HEK293 (cell line): ENCODE measurements around the gene PKDREJ.

Source experiments
- CTCF ChIA-PET: fragments of 350-600 bp; formaldehyde crosslinking; extraction: SDS; loops from one replicate; lab custom pipeline; 2021; ENCODE audit warnings: antibody characterized with exemption; lab: Yijun Ruan, JAX
- POLR2A ChIA-PET: fragments of 300-600 bp; formaldehyde crosslinking; extraction: SDS; loops from one replicate; lab custom pipeline; 2020; ENCODE audit warnings: antibody characterized with exemption, inconsistent platforms; lab: Yijun Ruan, JAX
- H3K27ac ChIP-seq: fragments of 200-500 bp; sonication (Bioruptor generic); 2 replicates; pipeline ENCODE4 v1.5.1; 2014; ENCODE audit warnings: low read depth, low read length, control low read depth, inconsistent platforms; ENCODE audit errors: extremely low read depth
- H3K36me3 ChIP-seq, 2 experiments: fragments of 200-500 bp in 1 of 2; sonication (Bioruptor generic) in 1 of 2; 1 replicate in 1 of 2; 2 replicates in 1 of 2; pipeline ENCODE4 v1.5.1; 2014 to 2017; ENCODE audit warnings: inconsistent platforms in 2 of 2, low read length in 2 of 2; ENCODE audit not compliant: control insufficient read depth in 2 of 2, insufficient read depth in 1 of 2
- H3K4me1 ChIP-seq: fragments of 200-500 bp; sonication (Bioruptor generic); 2 replicates; pipeline ENCODE4 v1.5.1; 2014; ENCODE audit warnings: mild to moderate bottlenecking, low read length, inconsistent platforms; ENCODE audit not compliant: control insufficient read depth, insufficient read depth
- H3K4me3 ChIP-seq: 2 replicates; pipeline ENCODE4 v1.5.1; 2011; ENCODE audit warnings: low read depth, mild to moderate bottlenecking, control low read depth, low read length, moderate library complexity
- H3K9me3 ChIP-seq: fragments of 200-500 bp; sonication (Bioruptor generic); 2 replicates; pipeline ENCODE4 v1.5.1; 2014; ENCODE audit warnings: low read depth, low read length, inconsistent platforms; ENCODE audit not compliant: control insufficient read depth, insufficient read depth
- AEBP2 ChIP-seq: fragments of 450-650 bp; formaldehyde crosslinking; IDR thresholded peaks from 2 replicates; pipeline ENCODE4 v1.5.1; 2016; ENCODE audit warnings: missing biosample characterization, missing genetic modification characterization, borderline replicate concordance
- INSM2 ChIP-seq: fragments of 450-650 bp; formaldehyde crosslinking; IDR thresholded peaks from 2 replicates; pipeline ENCODE4 v1.5.1; 2016; ENCODE audit warnings: missing biosample characterization, missing genetic modification characterization
- PRDM2 ChIP-seq: fragments of 450-650 bp; formaldehyde crosslinking; IDR thresholded peaks from 2 replicates; pipeline ENCODE4 v1.5.1; 2016; ENCODE audit warnings: missing biosample characterization, missing genetic modification characterization, borderline replicate concordance
- SETDB1 ChIP-seq: IDR thresholded peaks from one replicate; pipeline ENCODE4 v1.6.1; 2017; ENCODE audit warnings: mild to moderate bottlenecking, low read length, moderate library complexity, mixed read lengths; ENCODE audit not compliant: insufficient read length
- ZBTB1 ChIP-seq: fragments of 450-650 bp; formaldehyde crosslinking; IDR thresholded peaks from 2 replicates; pipeline ENCODE4 v1.5.1; 2016; ENCODE audit warnings: missing biosample characterization, missing genetic modification characterization
- ZBTB20 ChIP-seq: fragments of 450-650 bp; formaldehyde crosslinking; IDR thresholded peaks from 2 replicates; pipeline ENCODE4 v1.5.1; 2016; ENCODE audit warnings: missing biosample characterization, missing genetic modification characterization
- ZBTB7A ChIP-seq: fragments of 450-650 bp; formaldehyde crosslinking; IDR thresholded peaks from 2 replicates; pipeline ENCODE4 v1.5.1; 2016; ENCODE audit warnings: low read depth, missing biosample characterization, missing genetic modification characterization
- ZEB2 ChIP-seq: fragments of 450-650 bp; formaldehyde crosslinking; IDR thresholded peaks from 2 replicates; pipeline ENCODE4 v1.5.1; 2016; ENCODE audit warnings: missing biosample characterization, missing genetic modification characterization
- ZFP41 ChIP-seq: fragments of 450-650 bp; formaldehyde crosslinking; IDR thresholded peaks from 2 replicates; pipeline ENCODE4 v1.5.1; 2016; ENCODE audit warnings: missing biosample characterization, missing genetic modification characterization, borderline replicate concordance
- ZIC2 ChIP-seq: fragments of 450-650 bp; formaldehyde crosslinking; IDR thresholded peaks from 2 replicates; pipeline ENCODE4 v1.5.1; 2016; ENCODE audit warnings: missing biosample characterization, missing genetic modification characterization
- ZNF211 ChIP-seq: fragments of 450-650 bp; formaldehyde crosslinking; IDR thresholded peaks from 2 replicates; pipeline ENCODE4 v1.5.1; 2016; ENCODE audit warnings: low read depth, missing biosample characterization, missing genetic modification characterization
- ZNF23 ChIP-seq: fragments of 450-650 bp; formaldehyde crosslinking; IDR thresholded peaks from 2 replicates; pipeline ENCODE4 v1.5.1; 2016; ENCODE audit warnings: missing biosample characterization, missing genetic modification characterization, borderline replicate concordance
- ZNF24 ChIP-seq: fragments of 450-650 bp; formaldehyde crosslinking; IDR thresholded peaks from 2 replicates; pipeline ENCODE4 v1.5.1; 2016; ENCODE audit warnings: missing biosample characterization, missing genetic modification characterization
- ZNF280C ChIP-seq: fragments of 450-650 bp; formaldehyde crosslinking; IDR thresholded peaks from 2 replicates; pipeline ENCODE4 v1.5.1; 2016; ENCODE audit warnings: missing biosample characterization, missing genetic modification characterization
- ZNF561 ChIP-seq: fragments of 450-650 bp; IDR thresholded peaks from 2 replicates; pipeline ENCODE4 v1.5.1; 2018; ENCODE audit warnings: missing biosample characterization, missing genetic modification characterization, borderline replicate concordance
- ZNF692 ChIP-seq: fragments of 450-650 bp; formaldehyde crosslinking; IDR thresholded peaks from 2 replicates; pipeline ENCODE4 v1.5.1; 2016; ENCODE audit warnings: missing biosample characterization, missing genetic modification characterization
- ZNF707 ChIP-seq: fragments of 450-650 bp; formaldehyde crosslinking; IDR thresholded peaks from 2 replicates; pipeline ENCODE4 v1.5.1; 2016; ENCODE audit warnings: missing biosample characterization, missing genetic modification characterization
- ZSCAN16 ChIP-seq: fragments of 450-650 bp; formaldehyde crosslinking; IDR thresholded peaks from 2 replicates; pipeline ENCODE4 v1.5.1; 2016; ENCODE audit warnings: missing biosample characterization, missing genetic modification characterization
- TF ChIP-seq, protein P1 (sequence below): fragments of 450-650 bp; formaldehyde crosslinking; IDR thresholded peaks from 2 replicates; pipeline ENCODE4 v1.5.1; 2016; ENCODE audit warnings: missing biosample characterization, missing genetic modification characterization

The PKDREJ gene

GRCh38 chr22:46296257-46297150, 33.4 kb upstream of the PKDREJ start, which contains the start of gene GTSE1 (continued):
- TF ChIP-seq ZNF24 (tag by site-specific recombination) = peak; percentile 86
- TF ChIP-seq, all 188 proteins: peak for 52

DNA sequence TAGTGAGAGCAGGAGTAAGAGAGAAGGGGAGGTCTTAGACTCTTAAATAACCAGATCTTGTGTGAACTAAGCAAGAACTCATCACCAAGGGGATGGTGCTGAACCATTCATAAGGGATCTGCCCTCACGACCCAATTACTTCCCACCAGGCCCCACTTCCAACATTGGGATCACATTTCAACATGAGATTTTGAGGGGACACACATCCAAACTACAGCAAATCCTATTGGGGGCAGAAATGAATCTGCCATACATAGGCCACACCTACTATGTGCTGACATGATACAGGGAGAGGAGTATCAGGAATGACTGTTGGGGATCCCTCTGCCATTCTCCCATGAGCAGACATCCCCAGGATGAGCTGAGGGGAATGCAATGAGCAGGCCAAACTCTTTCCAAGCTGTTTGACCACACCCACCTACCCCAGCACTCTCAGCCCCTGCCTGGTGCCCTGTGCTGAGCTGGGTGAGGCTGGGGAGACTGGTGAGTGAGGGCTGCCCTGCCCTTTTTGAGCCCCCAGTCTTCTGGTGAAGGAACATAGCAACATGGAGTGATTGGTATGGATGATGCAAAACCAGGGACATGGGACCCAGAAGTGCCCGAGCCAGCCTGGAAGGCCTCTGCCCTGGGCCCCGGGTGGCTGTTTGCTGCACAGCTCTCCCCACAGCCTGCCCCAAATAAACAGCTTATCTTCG, 32.3 kb upstream of the PKDREJ start:
- ChIA-PET POLR2A (interaction anchor here (0.5 to 3.1 kb wide), 12 partner anchors 9 to 222 kb away, joined by 3 to 17 read pairs (median 4); partner anchors contain the start of genes CDPF1, TRMU and TTC38), CTCF (interaction anchor here (0.6 to 2.5 kb wide), 4 partner anchors 27 to 348 kb away, joined by 3 to 16 read pairs (median 4); partner anchors contain the start of gene TTC38)
- peaks cover 34 to 55% of the 10 kb centered on the region in 2 experiments for H3K36me3 ChIP-seq
- H3K27ac ChIP-seq = peak overlapping the region; percentile 81
- no peak overlapping the region; the same call in 1 of the 2 replicates for H3K4me3 ChIP-seq
- no peaks in the 10 kb centered on the region for H3K9me3 ChIP-seq
- H3K4me1 ChIP-seq = peaks cover 8% of the 10 kb centered on the region
- TF ChIP-seq INSM2 (tag by site-specific recombination) (no peak), ZSCAN16 (tag by site-specific recombination) (no peak), ZIC2 (tag by site-specific recombination) (no peak), ZFP41 (tag by site-specific recombination) (no peak), ZNF280C (tag by site-specific recombination) (no peak), SETDB1 (no peak), AEBP2 (tag by site-specific recombination) (no peak), ZNF23 (tag by site-specific recombination) (no peak), ZBTB20 (tag by site-specific recombination) (peak; percentile 72), ZNF561 (tag by site-specific recombination) (no peak), ZBTB1 (tag by site-specific recombination) (no peak), PRDM2 (tag by site-specific recombination) (no peak), ZNF692 (tag by site-specific recombination) (no peak), ZNF707 (tag by site-specific recombination) (no peak), ZNF211 (tag by site-specific recombination) (no peak), ZEB2 (no peak), ZBTB7A (tag by site-specific recombination) (no peak)
- TF ChIP-seq, protein P1, sequence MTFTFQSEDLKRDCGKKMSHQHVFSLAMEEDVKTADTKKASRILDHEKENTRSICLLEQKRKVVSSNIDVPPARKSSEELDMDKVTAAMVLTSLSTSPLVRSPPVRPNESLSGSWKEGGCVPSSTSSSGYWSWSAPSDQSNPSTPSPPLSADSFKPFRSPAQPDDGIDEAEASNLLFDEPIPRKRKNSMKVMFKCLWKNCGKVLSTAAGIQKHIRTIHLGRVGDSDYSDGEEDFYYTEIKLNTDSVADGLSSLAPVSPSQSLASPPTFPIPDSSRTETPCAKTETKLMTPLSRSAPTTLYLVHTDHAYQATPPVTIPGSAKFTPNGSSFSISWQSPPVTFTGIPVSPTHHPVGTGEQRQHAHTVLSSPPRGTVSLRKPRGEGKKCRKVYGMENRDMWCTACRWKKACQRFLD (tag by site-specific recombination) = no peak
